Transverse colon (tissue), 4 donors: ENCODE measurements around the gene CNNM2. TPM values are rescaled to one million over a fixed set of nuclear protein-coding genes. Genes with fewer than 3 reads are reported as not detected.
A peak's percentile ranks its signal among the peaks of the same experiment; 100 is the strongest.

Experiments
- DNase-seq: peaks from one replicate; pipeline ENCODE4 v3.0.0-alpha.2; 2019
- H3K27ac ChIP-seq, 4 donors: fragments of 200-600 bp; sonication (generic); 2 replicates each; pipeline ENCODE4 v1.5.1; 2016 to 2018; ENCODE audit warnings: inconsistent platforms in 4 of 4
- H3K27me3 ChIP-seq: fragments of 200-600 bp; sonication (generic); 2 replicates; pipeline ENCODE4 v1.5.1; 2017; ENCODE audit warnings: inconsistent platforms
- H3K36me3 ChIP-seq, 4 donors: fragments of 200-600 bp; sonication (generic); 2 replicates each; pipeline ENCODE4 v1.5.1; 2017 to 2019; ENCODE audit warnings: inconsistent platforms in 4 of 4
- H3K4me1 ChIP-seq, 4 donors: fragments of 200-600 bp; sonication (generic); 2 replicates each; pipeline ENCODE4 v1.5.1; 2017 to 2020; ENCODE audit warnings: inconsistent platforms in 4 of 4
- H3K4me3 ChIP-seq, 4 donors: fragments of 200-600 bp; sonication (generic); 1 replicate in 1 of 4; 2 replicates in 3 of 4; pipeline versions ENCODE4 v1.5.1 to v1.6.1; 2017 to 2019; ENCODE audit warnings: inconsistent platforms in 4 of 4
- H3K9me3 ChIP-seq, 2 donors: fragments of 200-600 bp; sonication (generic); 2 replicates each; pipeline ENCODE4 v1.5.1; 2017 to 2019; ENCODE audit warnings: inconsistent platforms in 2 of 2
- EP300 ChIP-seq: sonication (generic); formaldehyde crosslinking; IDR thresholded peaks from one replicate; pipeline ENCODE4 v1.6.1; 2017; ENCODE audit warnings: antibody characterized with exemption, low read depth
- POLR2A ChIP-seq: fragments of 450-650 bp; IDR thresholded peaks from one replicate; pipeline ENCODE4 v1.6.1; 2016; ENCODE audit warnings: antibody characterized with exemption, mild to moderate bottlenecking, moderate library complexity
- POLR2AphosphoS5 ChIP-seq, 3 donors: sonication (generic); formaldehyde crosslinking; IDR thresholded peaks; one replicate each; pipeline ENCODE4 v1.6.1; 2016; ENCODE audit warnings: antibody characterized with exemption in 3 of 3
- WGBS, 2 donors: methylation state at CpG; one replicate each; pipeline ENCODE4 v1.1.5; 2018; ENCODE audit warnings: low coverage in 1 of 2; 5-methylcytosine and 5-hydroxymethylcytosine counted together
- in situ Hi-C, 4 donors: fragments of 200-750 bp; cut with MboI; loops; one replicate each; pipeline versions ENCODE4 v1.15.0 to v1.15.1; 2017; ENCODE audit warnings: low sequenced_read_pairs in 3 of 4, low pct_ligation_motif_present in 1 of 4, low pct_unique_long_range_greater_than_20kb in 1 of 4
- intact Hi-C: fragments of 100-400 bp; cut with DNase I; formaldehyde crosslinking; loops from one replicate; pipeline ENCODE4 v1.15.1; 2023; ENCODE audit warnings: low total_unique reads
- total RNA-seq, 4 donors: library from RNA; depleted of rRNA; stranded (reverse); fragments of >200 nt; gene quantifications; one replicate each; pipeline ENCODE4 v1.1.0, GENCODE V29; 2016
- TF ChIP-seq, protein P1 (sequence below), 5 experiments: fragments of 200-600 bp in 3 of 5; fragments of 450-650 bp in 2 of 5; sonication (generic) in 3 of 5; IDR thresholded peaks; 1 replicate in 2 of 5; 2 replicates in 3 of 5; pipeline ENCODE4 v1.5.1; 2016 to 2017; ENCODE audit warnings: antibody characterized with exemption in 5 of 5, inconsistent platforms in 3 of 5, mild to moderate bottlenecking in 2 of 5, moderate library complexity in 1 of 5

CNNM2 gene
- total RNA-seq, 4 donors from 2014 or later = 48.0 to 144 (median 100) TPM

DNA sequence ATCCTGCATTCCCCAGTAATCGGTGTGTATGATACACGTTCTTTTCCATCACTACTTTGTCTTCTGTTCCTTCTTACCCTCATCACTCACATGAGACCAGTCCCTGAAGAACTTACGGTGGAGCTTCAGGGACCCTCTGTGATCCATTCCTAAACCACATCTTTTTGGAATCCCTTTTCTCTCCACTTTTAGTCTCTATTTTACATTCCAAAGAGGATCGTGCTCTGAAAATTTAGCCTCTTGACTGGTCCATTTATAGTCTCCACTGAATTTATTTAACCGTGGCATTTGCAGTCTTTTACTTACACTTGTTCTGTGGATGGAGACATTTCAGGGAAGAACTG is 165.9 kb downstream of the CNNM2 start:
- Histone ChIP-seq H3K4me1 (no peaks in the 10 kb centered on the region), H3K4me3 (no peak overlapping the region), H3K27me3 (no peaks in the 10 kb centered on the region), H3K9me3 (no peaks in the 10 kb centered on the region), H3K36me3 (peaks cover 0 to 15% (median 6%) of the 10 kb centered on the region in 4 donors), H3K27ac (no peak overlapping the region)
- intact Hi-C loops (no loop called here), in situ Hi-C loops (loop anchor here in 1 of 4 donors (25.0 kb wide), 1 partner anchor 153 kb away; the partner anchor contains the start of gene RPEL1)
- DNase-seq = no peak
- 92 to 94% methylated on average over 5 of the region's 5 CpGs for WGBS, 2 donors
- TF ChIP-seq POLR2AphosphoS5 (IDR thresholded peaks at IDR 0.05) (no peak), POLR2A (no peak)
- TF ChIP-seq, protein P1, sequence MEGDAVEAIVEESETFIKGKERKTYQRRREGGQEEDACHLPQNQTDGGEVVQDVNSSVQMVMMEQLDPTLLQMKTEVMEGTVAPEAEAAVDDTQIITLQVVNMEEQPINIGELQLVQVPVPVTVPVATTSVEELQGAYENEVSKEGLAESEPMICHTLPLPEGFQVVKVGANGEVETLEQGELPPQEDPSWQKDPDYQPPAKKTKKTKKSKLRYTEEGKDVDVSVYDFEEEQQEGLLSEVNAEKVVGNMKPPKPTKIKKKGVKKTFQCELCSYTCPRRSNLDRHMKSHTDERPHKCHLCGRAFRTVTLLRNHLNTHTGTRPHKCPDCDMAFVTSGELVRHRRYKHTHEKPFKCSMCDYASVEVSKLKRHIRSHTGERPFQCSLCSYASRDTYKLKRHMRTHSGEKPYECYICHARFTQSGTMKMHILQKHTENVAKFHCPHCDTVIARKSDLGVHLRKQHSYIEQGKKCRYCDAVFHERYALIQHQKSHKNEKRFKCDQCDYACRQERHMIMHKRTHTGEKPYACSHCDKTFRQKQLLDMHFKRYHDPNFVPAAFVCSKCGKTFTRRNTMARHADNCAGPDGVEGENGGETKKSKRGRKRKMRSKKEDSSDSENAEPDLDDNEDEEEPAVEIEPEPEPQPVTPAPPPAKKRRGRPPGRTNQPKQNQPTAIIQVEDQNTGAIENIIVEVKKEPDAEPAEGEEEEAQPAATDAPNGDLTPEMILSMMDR (IDR thresholded peaks at IDR 0.05) = no peak

DNA sequence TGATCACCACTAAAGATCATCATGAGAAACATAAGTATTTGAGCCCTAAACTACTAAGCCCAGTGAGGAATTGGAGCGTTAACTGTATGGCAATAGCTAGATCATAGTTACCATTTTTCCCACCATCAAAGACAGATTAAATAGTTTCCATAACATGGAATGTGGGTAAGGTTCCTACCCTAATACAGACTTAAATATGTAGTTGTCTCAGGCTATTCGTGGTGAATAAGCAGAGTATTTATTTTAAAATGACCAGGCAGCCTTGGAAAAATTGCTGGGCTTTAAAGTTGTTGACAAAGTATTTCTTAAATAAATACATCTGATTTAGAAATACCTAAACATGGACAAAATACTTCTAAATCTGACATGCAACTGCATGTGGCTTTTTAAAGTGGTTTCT is 168.2 kb downstream of the CNNM2 start:
- Histone ChIP-seq H3K36me3 (peaks cover 0 to 38% (median 18%) of the 10 kb centered on the region in 4 donors), H3K4me3 (no peak overlapping the region), H3K4me1 (no peaks in the 10 kb centered on the region), H3K9me3 (no peaks in the 10 kb centered on the region), H3K27ac (peak overlapping the region in 1 of 4 donors; percentile 4), H3K27me3 (no peaks in the 10 kb centered on the region)
- 73 to 80% methylated on average over 1 to 2 of the region's 2 CpGs for WGBS, 2 donors
- in situ Hi-C loops = loop anchor here in 1 of 4 donors (25.0 kb wide), 1 partner anchor 151 kb away; the partner anchor contains the start of gene RPEL1
- TF ChIP-seq, protein P1 (IDR thresholded peaks at IDR 0.05) = no peak
- TF ChIP-seq POLR2AphosphoS5 (IDR thresholded peaks at IDR 0.05) (no peak), POLR2A (no peak), EP300 (no peak)
- no peak for DNase-seq
- intact Hi-C loops = no loop called here

DNA sequence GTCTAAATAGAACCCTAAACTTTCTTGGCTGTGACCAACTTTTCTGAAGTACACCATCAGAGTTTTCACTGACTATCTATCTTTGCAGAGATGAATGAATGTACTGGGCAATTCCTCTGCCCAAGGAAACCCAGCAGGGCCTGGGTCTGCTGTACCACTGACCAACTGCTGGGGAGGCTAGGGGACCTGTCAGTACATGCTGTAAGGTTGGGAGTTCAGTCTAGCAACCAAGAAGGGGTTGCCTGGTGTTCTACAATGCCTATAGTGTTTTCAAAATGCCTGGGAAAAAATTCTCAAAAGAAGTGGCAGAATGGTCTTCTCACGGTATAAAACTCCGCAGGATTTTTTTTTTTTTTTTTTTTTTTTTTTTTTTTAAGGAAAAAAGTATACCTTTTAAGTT is 168.7 kb downstream of the CNNM2 start:
- H3K4me3 ChIP-seq = no peak overlapping the region
- TF ChIP-seq POLR2AphosphoS5 (IDR thresholded peaks at IDR 0.05) (no peak), EP300 (no peak), POLR2A (no peak)
- TF ChIP-seq, protein P1 (IDR thresholded peaks at IDR 0.05) = no peak
- in situ Hi-C loops = loop anchor here in 1 of 4 donors (25.0 kb wide), 1 partner anchor 151 kb away; the partner anchor contains the start of gene RPEL1
- peaks cover 0 to 43% (median 20%) of the 10 kb centered on the region in 4 donors for H3K36me3 ChIP-seq
- no peaks in the 10 kb centered on the region for H3K9me3 ChIP-seq
- H3K4me1 ChIP-seq = no peaks in the 10 kb centered on the region
- no peak for DNase-seq
- WGBS, 2 donors = 93 to 100% methylated on average over 1 to 2 of the region's 2 CpGs
- intact Hi-C loops = no loop called here
- H3K27me3 ChIP-seq = no peaks in the 10 kb centered on the region
- H3K27ac ChIP-seq = peak overlapping the region in 1 of 4 donors; percentile 4

DNA sequence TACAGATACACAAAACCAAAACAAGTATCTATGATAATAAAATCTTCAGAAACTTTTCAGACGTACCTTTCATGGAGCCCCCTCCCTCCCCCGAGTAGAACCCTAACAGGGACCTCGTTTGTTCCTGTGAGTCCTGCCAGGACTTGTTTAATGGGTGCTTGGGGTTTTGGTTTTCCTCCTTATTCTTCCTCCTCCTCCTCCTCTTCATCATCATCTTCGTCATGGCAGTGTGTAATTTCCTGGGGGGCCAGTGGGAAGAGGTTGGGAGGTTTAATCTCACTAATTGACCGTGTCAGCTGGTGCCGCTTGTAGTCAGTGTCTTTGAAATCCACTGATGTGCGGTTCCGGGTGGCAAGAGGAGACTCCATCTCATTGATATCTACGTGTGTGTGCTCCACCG is 171.4 kb downstream of the CNNM2 start:
- no peak for DNase-seq
- TF ChIP-seq, protein P1 (IDR thresholded peaks at IDR 0.05) = no peak
- no peak for TF ChIP-seq EP300
- TF ChIP-seq POLR2A = no peak
- peaks cover 0 to 67% (median 31%) of the 10 kb centered on the region in 4 donors for H3K36me3 ChIP-seq
- intact Hi-C loops (no loop called here), in situ Hi-C loops (loop anchor here in 1 of 4 donors (25.0 kb wide), 1 partner anchor 148 kb away; the partner anchor contains the start of gene RPEL1)
- no peak overlapping the region for H3K4me3 ChIP-seq
- H3K27me3 ChIP-seq = no peaks in the 10 kb centered on the region
- H3K4me1 ChIP-seq = no peaks in the 10 kb centered on the region
- WGBS, 2 donors = 89 to 95% methylated on average over 7 to 10 of the region's 10 CpGs
- no peak overlapping the region for H3K27ac ChIP-seq
- H3K9me3 ChIP-seq = no peaks in the 10 kb centered on the region
